Muscle of leg (tissue), 11 donors: Measurements from ENCODE around the gene RMND1. TPM values are rescaled to one million over a fixed set of nuclear protein-coding genes. Genes with fewer than 3 reads are reported as not detected.
A peak's percentile ranks its signal among the peaks of the same experiment; 100 is the strongest.

ENCODE experiments used
- DNase-seq: peaks from one replicate; pipeline ENCODE4 v3.0.0; 2013
- H3K27ac ChIP-seq: one replicate; pipeline ENCODE4 v1.5.1; 2013; ENCODE audit warnings: mild to moderate bottlenecking, low read length, control low read depth
- H3K27me3 ChIP-seq: one replicate; pipeline ENCODE4 v1.6.1; 2013; ENCODE audit warnings: low read length; ENCODE audit not compliant: control insufficient read depth, insufficient read depth
- H3K36me3 ChIP-seq: one replicate; pipeline ENCODE4 v1.6.1; 2013; ENCODE audit warnings: low read length; ENCODE audit not compliant: control insufficient read depth, insufficient read depth
- H3K4me1 ChIP-seq: one replicate; pipeline ENCODE4 v1.6.1; 2013; ENCODE audit warnings: low read length; ENCODE audit not compliant: control insufficient read depth, insufficient read depth
- H3K4me3 ChIP-seq: one replicate; pipeline ENCODE4 v1.5.1; 2013; ENCODE audit warnings: low read length, control low read depth
- H3K9me3 ChIP-seq: replicated peaks from 2 replicates; pipeline ENCODE4 v1.6.1; 2013; ENCODE audit warnings: low read depth, low read length; ENCODE audit not compliant: control insufficient read depth
- WGBS: methylation state at CpG from one replicate; pipeline ENCODE4 v1.1.5; 2013; ENCODE audit warnings: missing lambda C conversion rate; ENCODE audit not compliant: insufficient coverage; 5-methylcytosine and 5-hydroxymethylcytosine counted together
- polyA plus RNA-seq, 8 donors: library from polyadenylated mRNA; unstranded; fragments of 120-200 nt; gene quantifications; one replicate each; pipeline versions ENCODE4 v1.2.1 to v1.2.3, GENCODE V29; 2013; ENCODE audit warnings: inconsistent platforms in 1 of 8, low replicate concordance in 1 of 8; ENCODE audit not compliant: insufficient read length in 8 of 8, insufficient read depth in 1 of 8
- total RNA-seq: library from RNA; stranded (reverse); fragments of 120-200 nt; gene quantifications from one replicate; pipeline ENCODE4 v1.2.4, GENCODE V29; 2013

The RMND1 gene
- total and polyA plus RNA-seq, 9 donors, result 16.2 to 24.0 (median 20.0) TPM

GRCh38 chr6:151408858-151409257 lies 43.1 kb downstream of the RMND1 start:
- DNase-seq, result no peak
- Histone ChIP-seq H3K9me3 (peaks cover 5% of the 10 kb centered on the region), H3K4me1 (no peaks in the 10 kb centered on the region), H3K36me3 (peaks cover 38% of the 10 kb centered on the region), H3K4me3 (no peak overlapping the region), H3K27ac (no peak overlapping the region), H3K27me3 (no peaks in the 10 kb centered on the region)
- 88% methylated on average over 1 of the region's 2 CpGs for whole genome bisulfite sequencing

GRCh38 chr6:151403919-151404308 lies 48.0 kb downstream of the RMND1 start:
- no peaks in the 10 kb centered on the region for H3K9me3 ChIP-seq
- DNase-seq, result no peak
- H3K27ac ChIP-seq, result no peak overlapping the region
- WGBS, result no CpG with 5 or more reads among the region's 4 CpGs
- H3K27me3 ChIP-seq, result no peaks in the 10 kb centered on the region
- H3K4me3 ChIP-seq, result no peak overlapping the region
- no peaks in the 10 kb centered on the region for H3K4me1 ChIP-seq
- H3K36me3 ChIP-seq, result peaks cover 18% of the 10 kb centered on the region

- H3K36me3 ChIP-seq, result peaks cover 16% of the 10 kb centered on the region
- WGBS, result 100% methylated on average over 1 of the region's 1 CpG
- no peak for DNase-seq
- H3K9me3 ChIP-seq, result no peaks in the 10 kb centered on the region
- H3K27me3 ChIP-seq, result no peaks in the 10 kb centered on the region
- no peaks in the 10 kb centered on the region for H3K4me1 ChIP-seq
- H3K27ac ChIP-seq, result no peak overlapping the region
- no peak overlapping the region for H3K4me3 ChIP-seq
These were observed 49.7 kb downstream of the RMND1 start for GRCh38 chr6:151402228-151402627.

GRCh38 chr6:151400473-151400872 lies 51.5 kb downstream of the RMND1 start:
- H3K4me1 ChIP-seq, result peaks cover under 1% of the 10 kb centered on the region
- H3K4me3 ChIP-seq, result no peak overlapping the region
- H3K27me3 ChIP-seq, result no peaks in the 10 kb centered on the region
- H3K9me3 ChIP-seq, result no peaks in the 10 kb centered on the region
- no peak for DNase-seq
- peaks cover 16% of the 10 kb centered on the region for H3K36me3 ChIP-seq
- H3K27ac ChIP-seq, result no peak overlapping the region
- WGBS, result 72% methylated on average over 4 of the region's 6 CpGs

- no peaks in the 10 kb centered on the region for H3K27me3 ChIP-seq
- H3K36me3 ChIP-seq, result peaks cover 11% of the 10 kb centered on the region
- DNase-seq, result no peak
- H3K4me1 ChIP-seq, result peaks cover 2% of the 10 kb centered on the region
- H3K9me3 ChIP-seq, result no peaks in the 10 kb centered on the region
- no peak overlapping the region for H3K27ac ChIP-seq
- H3K4me3 ChIP-seq, result no peak overlapping the region
- WGBS, result 100% methylated on average over 1 of the region's 3 CpGs
These were observed 52.2 kb downstream of the RMND1 start for GRCh38 chr6:151399679-151400078.

- 60% methylated on average over 1 of the region's 4 CpGs for WGBS
- Histone ChIP-seq H3K27ac (no peak overlapping the region), H3K4me3 (no peak overlapping the region), H3K9me3 (no peaks in the 10 kb centered on the region), H3K27me3 (no peaks in the 10 kb centered on the region), H3K36me3 (peaks cover 3% of the 10 kb centered on the region), H3K4me1 (peaks cover 24% of the 10 kb centered on the region)
- no peak for DNase-seq
These were observed 58.5 kb downstream of the RMND1 start for GRCh38 chr6:151393410-151393809.

- Histone ChIP-seq H3K4me3 (peak overlapping the region; percentile 78), H3K36me3 (peaks cover 2% of the 10 kb centered on the region), H3K27me3 (no peaks in the 10 kb centered on the region), H3K4me1 (peaks cover 26% of the 10 kb centered on the region), H3K9me3 (no peaks in the 10 kb centered on the region), H3K27ac (peak overlapping the region; percentile 95)
- WGBS, result no CpG with 5 or more reads among the region's 3 CpGs
- no peak for DNase-seq
These were observed 59.5 kb downstream of the RMND1 start for GRCh38 chr6:151392427-151392826.

GRCh38 chr6:151391471-151392413 lies 60.2 kb downstream of the RMND1 start, which contains the start of gene ZBTB2:
ZBTB2 (minus strand) TSS chr6:151391559; CDS start chr6:151373637, 17,922 bp downstream.
- no peaks in the 10 kb centered on the region for H3K9me3 ChIP-seq
- H3K4me3 ChIP-seq, result peak within 1 kb of the TSS; percentile 78
- peak within 1 kb of the TSS; percentile 95 for H3K27ac ChIP-seq
- 2% methylated on average over 29 of the region's 57 CpGs for WGBS
- no peaks in the 10 kb centered on the region for H3K27me3 ChIP-seq
- DNase-seq, result peak; percentile 88
- H3K4me1 ChIP-seq, result peaks cover 26% of the 10 kb centered on the region
- H3K36me3 ChIP-seq, result peaks cover 2% of the 10 kb centered on the region

GRCh38 chr6:151390851-151391470 lies 61.0 kb downstream of the RMND1 start:
- Histone ChIP-seq H3K27ac (peak overlapping the region; percentile 95), H3K27me3 (no peaks in the 10 kb centered on the region), H3K9me3 (no peaks in the 10 kb centered on the region), H3K36me3 (peaks cover 2% of the 10 kb centered on the region), H3K4me1 (peaks cover 26% of the 10 kb centered on the region), H3K4me3 (peak overlapping the region; percentile 78)
- peak; percentile 89 for DNase-seq
- WGBS, result under 1% methylated on average over 62 of the region's 78 CpGs

- Histone ChIP-seq H3K4me3 (peak overlapping the region; percentile 94), H3K9me3 (no peaks in the 10 kb centered on the region), H3K27ac (peak overlapping the region; percentile 95), H3K36me3 (peaks cover 2% of the 10 kb centered on the region), H3K4me1 (peaks cover 24% of the 10 kb centered on the region), H3K27me3 (no peaks in the 10 kb centered on the region)
- 0% methylated on average over 32 of the region's 79 CpGs for WGBS
- DNase-seq, result peak; percentile 100
These were observed 61.6 kb downstream of the RMND1 start for GRCh38 chr6:151390276-151390850.
